HAP-1 (cell line): Measurements from ENCODE around the gene FGR.

Experiments
- DNase-seq, 2 experiments: peaks; one replicate each; pipeline ENCODE4 v3.0.0-alpha.2; 2016 to 2020; ENCODE audit warnings: low spot score in 2 of 2
- H3K27me3 ChIP-seq: fragments of 250-450 bp; sonication (Bioruptor Pico); 2 replicates; pipeline ENCODE4 v1.5.1; 2020; ENCODE audit warnings: low read depth, mild to moderate bottlenecking, moderate library complexity
- H3K36me3 ChIP-seq: fragments of 250-450 bp; sonication (Bioruptor Pico); replicated peaks from 2 replicates; pipeline ENCODE4 v1.5.1; 2020; ENCODE audit warnings: mild to moderate bottlenecking
- H3K4me1 ChIP-seq: fragments of 250-450 bp; sonication (Bioruptor Pico); 2 replicates; pipeline ENCODE4 v1.5.1; 2020; ENCODE audit warnings: mild to moderate bottlenecking
- H3K4me3 ChIP-seq: fragments of 250-450 bp; sonication (Bioruptor Pico); 2 replicates; pipeline ENCODE4 v1.5.1; 2020; ENCODE audit warnings: mild to moderate bottlenecking, moderate library complexity
- H3K9me3 ChIP-seq: fragments of 250-450 bp; sonication (Bioruptor Pico); 2 replicates; pipeline ENCODE4 v1.5.1; 2020; ENCODE audit warnings: mild to moderate bottlenecking, moderate library complexity
- in situ Hi-C: fragments of 300-500 bp; cut with MboI; formaldehyde crosslinking; loops from 3 replicates; pipeline ENCODE4 v1.14.3; 2020; ENCODE audit warnings: low sequenced_read_pairs, inconsistent platforms, mixed read lengths

FGR gene

GRCh38 chr1:27592931-27593677 is 41.9 kb downstream of the FGR start:
- DNase-seq: no peak
- no peaks in the 10 kb centered on the region for H3K9me3 ChIP-seq
- H3K4me3 ChIP-seq: no peak overlapping the region
- in situ Hi-C loops: no loop called here
- H3K36me3 ChIP-seq: no peaks in the 10 kb centered on the region
- no peaks in the 10 kb centered on the region for H3K27me3 ChIP-seq
- peaks cover 3% of the 10 kb centered on the region; the same call in 1 of the 2 replicates for H3K4me1 ChIP-seq

GRCh38 chr1:27592232-27592930 is 42.6 kb downstream of the FGR start:
- H3K4me1 ChIP-seq: peaks cover 3% of the 10 kb centered on the region; the same call in 1 of the 2 replicates
- no peaks in the 10 kb centered on the region for H3K9me3 ChIP-seq
- H3K4me3 ChIP-seq: no peak overlapping the region
- in situ Hi-C loops: no loop called here
- no peak for DNase-seq
- no peaks in the 10 kb centered on the region for H3K27me3 ChIP-seq
- no peaks in the 10 kb centered on the region for H3K36me3 ChIP-seq

- no peaks in the 10 kb centered on the region for H3K9me3 ChIP-seq
- peak in 1 of 2 experiments; percentile 43 for DNase-seq
- in situ Hi-C loops: no loop called here
- no peaks in the 10 kb centered on the region for H3K27me3 ChIP-seq
- no peak overlapping the region for H3K4me3 ChIP-seq
- no peaks in the 10 kb centered on the region for H3K36me3 ChIP-seq
- H3K4me1 ChIP-seq: peaks cover 3% of the 10 kb centered on the region; the same call in 1 of the 2 replicates
Measured at GRCh38 chr1:27591622-27592021, 43.4 kb downstream of the FGR start.

DNA sequence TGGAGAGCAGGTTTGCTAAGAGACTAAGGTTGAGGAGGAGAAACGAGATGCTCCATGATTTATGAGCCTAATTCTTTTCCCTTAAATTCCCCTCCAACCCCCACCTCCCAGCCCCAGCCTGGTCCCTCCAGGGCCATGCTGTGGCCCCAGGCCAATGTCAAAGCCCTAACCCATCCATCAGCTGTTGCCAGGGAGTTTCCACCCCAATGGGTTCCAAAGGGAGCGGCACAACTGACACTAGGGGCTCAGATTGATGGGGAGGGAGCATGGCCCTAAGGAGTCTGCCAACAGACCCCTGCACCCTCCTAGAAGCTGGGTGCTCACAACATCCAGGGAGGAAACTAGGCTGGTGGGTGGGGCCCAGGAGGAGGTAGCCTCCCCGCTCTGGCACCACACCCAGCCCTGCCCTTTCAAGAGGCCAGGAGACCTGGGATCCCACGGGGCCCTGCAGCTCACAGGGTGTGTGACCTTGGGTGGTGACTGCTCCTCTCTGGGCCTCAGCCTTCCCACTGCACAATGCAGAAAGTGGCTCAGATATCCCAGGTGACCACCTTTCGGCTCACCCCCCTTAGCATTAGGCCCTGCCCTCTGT is 44.0 kb downstream of the FGR start:
- Histone ChIP-seq H3K27me3 (no peaks in the 10 kb centered on the region), H3K4me3 (no peak overlapping the region), H3K9me3 (no peaks in the 10 kb centered on the region), H3K4me1 (peaks cover 3% of the 10 kb centered on the region; the same call in 1 of the 2 replicates), H3K36me3 (no peaks in the 10 kb centered on the region)
- in situ Hi-C loops: no loop called here
- no peak for DNase-seq

DNA sequence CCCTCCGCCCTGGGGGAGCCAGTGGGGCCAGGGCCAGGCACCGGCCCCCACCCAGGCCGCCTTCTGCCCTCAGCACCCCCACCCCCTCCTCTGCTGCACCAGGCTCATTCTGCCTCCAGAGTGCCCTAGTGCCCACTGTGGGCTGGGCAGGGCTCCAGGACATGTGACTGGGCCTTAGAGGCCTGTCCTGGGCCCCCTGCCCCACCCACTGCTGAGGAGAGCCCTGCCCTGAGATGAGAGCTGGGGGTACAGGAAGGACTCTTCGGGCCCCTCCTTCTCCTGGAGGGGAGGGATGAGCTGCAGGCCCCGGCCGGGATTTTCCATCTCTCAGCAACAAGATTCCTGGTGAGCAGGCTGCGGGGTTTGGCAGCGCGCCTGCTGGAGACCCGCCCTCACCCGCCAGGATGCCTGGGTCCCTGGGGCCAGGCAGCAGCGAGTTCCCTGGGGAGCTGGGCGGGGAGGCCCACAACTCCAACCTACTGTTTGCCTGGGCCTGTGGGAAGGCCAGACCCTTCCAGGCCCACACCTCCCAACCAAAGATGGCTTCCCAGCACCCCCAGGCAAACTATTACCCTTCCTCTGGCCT is 45.1 kb downstream of the FGR start:
- Histone ChIP-seq H3K9me3 (no peaks in the 10 kb centered on the region), H3K4me1 (peaks cover 3% of the 10 kb centered on the region; the same call in 1 of the 2 replicates), H3K4me3 (no peak overlapping the region), H3K36me3 (no peaks in the 10 kb centered on the region), H3K27me3 (no peaks in the 10 kb centered on the region)
- in situ Hi-C loops: no loop called here
- peak in 1 of 2 experiments; percentile 59 for DNase-seq

DNA sequence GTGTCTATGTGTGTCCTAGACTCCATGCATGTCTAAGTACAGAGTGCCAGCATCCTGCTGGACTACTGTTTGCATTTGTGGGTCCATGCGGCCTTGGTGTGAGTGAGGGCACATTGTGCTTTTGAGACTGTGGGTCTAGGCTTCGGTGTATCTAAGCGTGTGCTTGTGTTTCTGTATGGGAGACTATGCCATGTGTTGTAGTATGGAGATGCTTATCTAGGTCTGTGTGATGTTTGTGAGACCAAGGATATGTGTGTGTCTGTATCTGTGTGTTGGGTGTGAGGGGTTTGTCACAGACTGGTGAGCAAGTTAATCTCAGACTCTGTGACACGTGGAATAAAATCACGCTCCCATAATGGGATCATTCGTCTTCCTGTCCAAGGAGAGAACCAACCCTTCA is 45.5 kb downstream of the FGR start:
- DNase-seq: no peak
- Histone ChIP-seq H3K4me3 (no peak overlapping the region), H3K36me3 (no peaks in the 10 kb centered on the region), H3K27me3 (no peaks in the 10 kb centered on the region), H3K9me3 (no peaks in the 10 kb centered on the region), H3K4me1 (peaks cover 3% of the 10 kb centered on the region; the same call in 1 of the 2 replicates)
- in situ Hi-C loops: no loop called here

DNA sequence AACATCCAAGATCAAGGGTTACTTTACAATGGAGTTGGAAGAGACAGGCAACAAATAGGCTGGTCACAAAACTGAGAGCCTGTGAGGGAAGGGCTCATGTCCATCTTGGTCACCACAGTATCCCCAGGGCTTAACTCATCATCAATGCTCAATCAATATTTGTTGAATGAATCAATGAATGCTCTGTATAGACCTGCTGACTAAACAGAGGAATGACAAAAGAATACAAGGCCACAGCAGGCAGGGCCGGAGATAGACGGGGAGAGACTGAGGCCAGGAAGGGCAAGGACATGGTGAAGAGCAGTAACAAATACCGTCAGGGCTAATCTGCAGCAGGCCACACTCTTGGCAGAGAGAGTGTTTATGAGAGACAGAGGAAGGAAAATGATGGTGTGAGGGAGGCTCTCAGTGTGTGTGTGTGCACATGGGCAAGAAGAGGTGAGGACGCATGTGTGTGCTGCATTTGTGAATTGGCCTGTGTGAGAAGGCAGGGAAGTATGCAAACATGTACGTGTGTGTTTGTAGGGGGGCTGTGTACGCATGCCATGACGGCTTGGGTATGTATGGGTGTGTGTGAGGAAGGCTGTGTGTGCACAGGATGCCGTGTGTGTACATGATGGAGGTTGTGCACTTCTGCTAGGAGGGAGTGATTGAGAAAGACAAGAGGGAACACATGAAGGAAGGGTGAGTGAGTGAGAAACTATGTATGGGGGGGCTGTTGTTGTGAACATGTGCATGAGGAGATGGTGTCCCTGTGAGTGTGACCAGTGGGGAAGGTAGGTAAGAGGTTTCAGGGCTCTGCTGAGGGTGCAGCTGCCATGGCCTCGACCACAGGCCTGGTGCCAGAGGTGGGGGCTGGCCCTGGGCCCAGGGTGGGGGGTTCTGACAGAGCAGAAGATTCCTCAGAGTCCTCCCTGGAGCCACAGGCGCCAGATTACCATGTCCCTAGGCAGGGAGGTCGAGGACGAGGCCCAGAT is 46.4 kb downstream of the FGR start:
- Histone ChIP-seq H3K9me3 (no peaks in the 10 kb centered on the region), H3K4me3 (no peak overlapping the region), H3K4me1 (peaks cover 3% of the 10 kb centered on the region; the same call in 1 of the 2 replicates), H3K36me3 (no peaks in the 10 kb centered on the region), H3K27me3 (no peaks in the 10 kb centered on the region)
- in situ Hi-C loops: no loop called here
- DNase-seq: no peak

- no peaks in the 10 kb centered on the region for H3K4me1 ChIP-seq
- no peaks in the 10 kb centered on the region for H3K36me3 ChIP-seq
- DNase-seq: no peak
- in situ Hi-C loops: no loop called here
- no peak overlapping the region for H3K4me3 ChIP-seq
- H3K27me3 ChIP-seq: no peaks in the 10 kb centered on the region
- no peaks in the 10 kb centered on the region for H3K9me3 ChIP-seq
Measured at GRCh38 chr1:27585684-27586083, 49.3 kb downstream of the FGR start.

DNA sequence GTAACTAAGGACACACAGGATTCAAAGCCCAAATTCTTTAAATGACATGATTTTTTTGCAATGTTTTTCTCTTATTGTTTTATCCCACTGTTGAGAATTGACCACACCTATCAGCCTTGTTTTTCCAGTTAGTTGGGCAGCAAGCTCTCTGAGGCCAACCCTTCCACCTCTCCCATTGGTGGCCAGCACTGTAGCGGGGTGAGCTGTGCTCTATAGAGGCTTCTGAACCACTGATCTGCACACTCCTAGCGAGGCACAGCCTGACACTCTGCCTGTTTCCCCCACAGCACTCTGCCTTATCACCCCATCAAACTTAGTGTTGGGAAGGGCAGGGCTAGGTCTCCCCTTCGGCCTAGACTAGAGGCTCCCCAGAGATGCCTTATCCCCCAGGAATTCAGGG is 50.5 kb downstream of the FGR start:
- no peaks in the 10 kb centered on the region for H3K36me3 ChIP-seq
- H3K9me3 ChIP-seq: no peaks in the 10 kb centered on the region
- H3K4me3 ChIP-seq: no peak overlapping the region
- no peak for DNase-seq
- no peaks in the 10 kb centered on the region for H3K27me3 ChIP-seq
- in situ Hi-C loops: no loop called here
- no peaks in the 10 kb centered on the region for H3K4me1 ChIP-seq

DNA sequence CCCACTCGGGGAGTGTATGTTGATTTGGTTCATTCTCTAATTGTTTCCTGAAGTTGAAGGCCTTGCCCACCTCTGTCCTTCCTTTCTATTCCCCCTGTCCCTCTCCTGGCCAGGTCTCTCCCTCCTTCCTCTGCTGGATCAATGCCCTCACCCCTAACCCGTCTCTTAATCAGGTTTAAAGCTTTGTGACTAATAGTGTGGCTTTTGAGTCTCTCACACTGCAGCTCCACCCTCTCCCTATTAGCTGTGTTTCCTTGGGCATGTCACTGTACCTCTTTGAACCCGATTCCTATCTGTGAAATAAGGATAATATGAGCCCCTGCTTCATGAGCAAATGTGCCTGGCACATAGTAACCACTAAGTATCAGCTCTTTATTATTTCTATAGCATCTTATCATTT is 51.5 kb downstream of the FGR start:
- Histone ChIP-seq H3K36me3 (no peaks in the 10 kb centered on the region), H3K9me3 (no peaks in the 10 kb centered on the region)

DNA sequence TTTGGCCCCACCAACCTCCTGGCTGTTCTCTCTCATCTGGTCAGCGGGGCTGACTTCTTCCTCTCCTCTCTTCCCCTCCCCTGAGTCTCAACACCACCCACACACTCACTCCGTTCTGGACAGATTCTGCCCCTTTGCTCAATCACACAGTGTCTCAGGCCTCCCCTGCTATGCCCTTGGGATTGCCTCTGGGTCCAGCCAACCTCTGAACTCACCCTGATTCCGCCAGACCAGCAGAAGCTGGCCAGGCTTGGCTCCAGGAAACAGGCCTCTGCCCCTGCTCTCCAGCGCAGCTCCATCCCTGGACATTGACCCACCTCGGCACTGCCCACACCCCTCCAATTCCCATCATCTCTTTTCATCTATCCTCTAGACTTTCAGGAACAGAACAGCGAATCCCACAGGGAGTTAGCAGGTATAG is 53.2 kb downstream of the FGR start:
- Histone ChIP-seq H3K4me3 (no peak overlapping the region), H3K9me3 (no peaks in the 10 kb centered on the region), H3K36me3 (no peaks in the 10 kb centered on the region), H3K27me3 (no peaks in the 10 kb centered on the region), H3K4me1 (no peaks in the 10 kb centered on the region)
- in situ Hi-C loops: no loop called here
- no peak for DNase-seq

More for the DNA sequence above, 51.5 kb downstream of the FGR start:
- H3K4me3 ChIP-seq: no peak overlapping the region
- in situ Hi-C loops: no loop called here
- H3K4me1 ChIP-seq: no peaks in the 10 kb centered on the region
- no peaks in the 10 kb centered on the region for H3K27me3 ChIP-seq
- DNase-seq: no peak

DNA sequence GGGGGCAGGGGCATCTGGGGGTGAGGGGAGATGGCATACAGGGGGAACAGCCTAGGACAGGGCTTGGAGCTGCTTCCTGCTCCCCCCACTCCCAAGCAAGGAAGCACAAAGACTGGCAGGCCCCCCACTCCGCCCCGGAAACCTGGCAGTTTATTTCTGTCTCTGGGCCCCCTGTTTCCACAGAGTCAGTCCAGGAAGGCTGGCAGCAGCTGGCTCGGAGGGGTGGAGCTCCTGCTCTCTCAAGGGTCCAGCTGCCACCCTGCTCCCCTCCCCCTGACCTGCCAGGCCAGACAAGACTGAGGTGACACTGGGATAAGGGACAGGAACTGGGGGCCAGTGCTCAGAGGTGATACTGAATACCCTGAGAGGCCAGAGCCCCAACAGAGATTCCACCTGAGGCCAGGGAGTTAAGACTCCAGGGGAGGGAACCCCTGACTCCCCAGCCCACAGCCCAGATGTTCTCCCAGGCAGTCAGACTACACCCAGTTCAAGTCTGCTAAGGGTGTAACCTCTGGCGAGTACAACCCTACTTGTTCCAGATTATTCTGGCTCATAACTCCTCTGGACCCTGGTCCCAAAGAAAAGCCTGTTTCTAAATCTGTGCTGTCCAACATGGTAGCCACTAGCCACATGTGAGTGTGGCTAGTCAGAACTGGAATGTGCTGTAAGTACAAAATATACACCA is 57.3 kb downstream of the FGR start:
- Histone ChIP-seq H3K27me3 (no peaks in the 10 kb centered on the region), H3K4me3 (no peak overlapping the region), H3K9me3 (no peaks in the 10 kb centered on the region), H3K4me1 (no peaks in the 10 kb centered on the region), H3K36me3 (no peaks in the 10 kb centered on the region)
- DNase-seq: no peak
- in situ Hi-C loops: no loop called here
